Activated naive CD4-positive, alpha-beta T cell treated with anti-CD3 and anti-CD28 coated beads, Interleukin-2, amount 50 U/mL, for 72 hours (primary cell): ENCODE results near the gene UQCC5. TPM values are rescaled to one million over a fixed set of nuclear protein-coding genes. Genes with fewer than 3 reads are reported as not detected.
"Not testable (repeated sequence)": the region's sequence is repeated elsewhere in the genome, so short reads cannot be mapped to it uniquely, and the experiment has no call there.

Experiments used
- ATAC-seq, 2 donors: fragments of 150-1000 bp; cut with Tn5 transposase; 2 replicates each; pipeline ENCODE4 v1.10.0; 2021; ENCODE audit warnings: mild to moderate bottlenecking in 2 of 2, moderate library complexity in 2 of 2
- DNase-seq, 2 donors: peaks; one replicate each; pipeline ENCODE4 v3.0.0; 2021 to 2022; ENCODE audit warnings: low spot score in 2 of 2
- H3K27ac Mint-ChIP-seq, 2 donors: one replicate each; pipeline ENCODE4 v1.8.0; 2022; ENCODE audit warnings: mild to moderate bottlenecking in 2 of 2, mixed read lengths in 2 of 2
- H3K36me3 Mint-ChIP-seq, 2 donors: one replicate each; pipeline ENCODE4 v1.8.0; 2022; ENCODE audit warnings: mixed read lengths in 2 of 2
- H3K9me3 Mint-ChIP-seq, 2 donors: one replicate each; pipeline ENCODE4 v1.8.0; 2022; ENCODE audit warnings: mixed read lengths in 2 of 2
- total RNA-seq, 2 donors: library from RNA; stranded (reverse); gene quantifications; one replicate each; pipeline ENCODE4 v1.2.3, GENCODE V29; 2022

Gene UQCC5
- total RNA-seq, 2 donors from 2014 or later, result 14.1 to 16.8 TPM

GRCh38 chr3:52517796-52518722 lies 18.3 kb upstream of the UQCC5 start:
- DNase-seq, result no peak

GRCh38 chr3:52518723-52519444 lies 17.5 kb upstream of the UQCC5 start:
- H3K9me3 Mint-ChIP-seq, result no peaks in the 10 kb centered on the region
- H3K36me3 Mint-ChIP-seq, result no peaks in the 10 kb centered on the region
- ATAC-seq (no peak), DNase-seq (no peak)
- no peak overlapping the region for H3K27ac Mint-ChIP-seq

More at GRCh38 chr3:52517796-52518722, 18.3 kb upstream of the UQCC5 start:
- ATAC-seq, result no peak
- H3K27ac Mint-ChIP-seq, result no peak overlapping the region
- H3K9me3 Mint-ChIP-seq, result no peaks in the 10 kb centered on the region
- H3K36me3 Mint-ChIP-seq, result no peaks in the 10 kb centered on the region

GRCh38 chr3:52519445-52520140 lies 16.8 kb upstream of the UQCC5 start:
- Mint-ChIP-seq H3K36me3 (no peaks in the 10 kb centered on the region), H3K27ac (no peak overlapping the region), H3K9me3 (no peaks in the 10 kb centered on the region)
- ATAC-seq, result no peak
- DNase-seq, result no peak

GRCh38 chr3:52520141-52520667 lies 16.2 kb upstream of the UQCC5 start:
- DNase-seq (no peak), ATAC-seq (no peak)
- no peaks in the 10 kb centered on the region for H3K36me3 Mint-ChIP-seq
- H3K27ac Mint-ChIP-seq, result no peak overlapping the region
- H3K9me3 Mint-ChIP-seq, result no peaks in the 10 kb centered on the region

- no peak for DNase-seq
- Mint-ChIP-seq H3K36me3 (no peaks in the 10 kb centered on the region), H3K27ac (no peak overlapping the region), H3K9me3 (no peaks in the 10 kb centered on the region)
- ATAC-seq, result no peak
Measured at GRCh38 chr3:52520716-52521487, 15.5 kb upstream of the UQCC5 start.

- Mint-ChIP-seq H3K36me3 (no peaks in the 10 kb centered on the region), H3K9me3 (no peaks in the 10 kb centered on the region), H3K27ac (no peak overlapping the region)
- no peak for DNase-seq
- ATAC-seq, result peak in 1 of 2 donors; percentile 11
Measured at GRCh38 chr3:52521488-52521824, 14.9 kb upstream of the UQCC5 start.

- no peaks in the 10 kb centered on the region for H3K9me3 Mint-ChIP-seq
- ATAC-seq (peak in 1 of 2 donors; percentile 14), DNase-seq (no peak)
- no peaks in the 10 kb centered on the region for H3K36me3 Mint-ChIP-seq
- H3K27ac Mint-ChIP-seq, result no peak overlapping the region
Measured at GRCh38 chr3:52521881-52522650, 14.3 kb upstream of the UQCC5 start.

GRCh38 chr3:52522651-52523251 lies 13.7 kb upstream of the UQCC5 start:
- no peak for ATAC-seq
- Mint-ChIP-seq H3K27ac (no peak overlapping the region), H3K9me3 (no peaks in the 10 kb centered on the region), H3K36me3 (no peaks in the 10 kb centered on the region)
- DNase-seq, result no peak

GRCh38 chr3:52523386-52524257 lies 12.8 kb upstream of the UQCC5 start:
- no peak for ATAC-seq

GRCh38 chr3:52524258-52524751 lies 12.1 kb upstream of the UQCC5 start:
- H3K36me3 Mint-ChIP-seq, result no peaks in the 10 kb centered on the region
- DNase-seq (no peak), ATAC-seq (no peak)
- H3K27ac Mint-ChIP-seq, result peak overlapping the region in 1 of 2 donors; percentile 68
- no peaks in the 10 kb centered on the region for H3K9me3 Mint-ChIP-seq

More at GRCh38 chr3:52523386-52524257, 12.8 kb upstream of the UQCC5 start:
- DNase-seq, result no peak
- H3K27ac Mint-ChIP-seq, result peak overlapping the region in 1 of 2 donors; percentile 68
- H3K36me3 Mint-ChIP-seq, result no peaks in the 10 kb centered on the region
- H3K9me3 Mint-ChIP-seq, result no peaks in the 10 kb centered on the region

GRCh38 chr3:52524752-52525679 lies 11.4 kb upstream of the UQCC5 start:
- no peak for DNase-seq
- Mint-ChIP-seq H3K27ac (peak overlapping the region in 1 of 2 donors; percentile 18), H3K36me3 (no peaks in the 10 kb centered on the region), H3K9me3 (no peaks in the 10 kb centered on the region)
- no peak for ATAC-seq

GRCh38 chr3:52525680-52526561 lies 10.5 kb upstream of the UQCC5 start:
- DNase-seq (no peak), ATAC-seq (no peak)
- Mint-ChIP-seq H3K9me3 (no peaks in the 10 kb centered on the region), H3K27ac (peak overlapping the region; percentile 18 to 65), H3K36me3 (no peaks in the 10 kb centered on the region)

- H3K9me3 Mint-ChIP-seq, DNase-seq, H3K27ac Mint-ChIP-seq, H3K36me3 Mint-ChIP-seq, ATAC-seq: not testable (repeated sequence)
Measured at GRCh38 chr3:52526671-52527038, 9.8 kb upstream of the UQCC5 start.
